ENCODE measurements around the gene LSS. TPM values are rescaled to one million over a fixed set of nuclear protein-coding genes. Genes with fewer than 3 reads are reported as not detected.

The LSS gene
- total RNA-seq, 2 donors from 2014 or later = 78.1 to 109 TPM

- ATAC-seq (ENCODE audit: insufficient number of reproducible peaks, low FRiP score, low read depth) = no peak
- no peaks in the 10 kb centered on the region for H3K9me3 ChIP-seq
- no peak for TF ChIP-seq CTCF (IDR thresholded peaks at IDR 0.05)
- H3K27ac ChIP-seq = no peak overlapping the region
- no peaks in the 10 kb centered on the region for H3K36me3 ChIP-seq
- no peaks in the 10 kb centered on the region for H3K27me3 ChIP-seq (replicated peaks; ENCODE audit: insufficient read depth)
- no peak for DNase-seq (ENCODE audit: low spot score)
- H3K4me1 ChIP-seq (ENCODE audit: control insufficient read depth in 1 of 2, low read depth in 2 of 2) = peaks cover 0 to 8% of the 10 kb centered on the region in 2 donors
- no peak overlapping the region for H3K4me3 ChIP-seq
These were observed 73.5 kb downstream of the LSS start for GRCh38 chr21:46154955-46155513.

- no peak for TF ChIP-seq CTCF (IDR thresholded peaks at IDR 0.05)
- Histone ChIP-seq H3K27me3 (replicated peaks; ENCODE audit: insufficient read depth) (no peaks in the 10 kb centered on the region), H3K4me3 (no peak overlapping the region), H3K4me1 (ENCODE audit: control insufficient read depth in 1 of 2, low read depth in 2 of 2) (peaks cover 0 to 8% of the 10 kb centered on the region in 2 donors), H3K9me3 (no peaks in the 10 kb centered on the region), H3K36me3 (no peaks in the 10 kb centered on the region), H3K27ac (no peak overlapping the region)
- ATAC-seq (ENCODE audit: insufficient number of reproducible peaks, low FRiP score, low read depth) (no peak), DNase-seq (ENCODE audit: low spot score) (no peak)
These were observed 74.2 kb downstream of the LSS start for GRCh38 chr21:46154155-46154954.

GRCh38 chr21:46153247-46154154 is 75.1 kb downstream of the LSS start:
- H3K27me3 ChIP-seq (replicated peaks; ENCODE audit: insufficient read depth) = no peaks in the 10 kb centered on the region
- peak; percentile 1 for DNase-seq (ENCODE audit: low spot score)
- H3K4me3 ChIP-seq = peak overlapping the region; percentile 39
- ATAC-seq (ENCODE audit: insufficient number of reproducible peaks, low FRiP score, low read depth) = no peak
- peaks cover 0 to 8% of the 10 kb centered on the region in 2 donors for H3K4me1 ChIP-seq (ENCODE audit: control insufficient read depth in 1 of 2, low read depth in 2 of 2)
- no peaks in the 10 kb centered on the region for H3K36me3 ChIP-seq
- peak; percentile 49 for TF ChIP-seq CTCF (IDR thresholded peaks at IDR 0.05)
- no peaks in the 10 kb centered on the region for H3K9me3 ChIP-seq
- no peak overlapping the region for H3K27ac ChIP-seq

GRCh38 chr21:46152927-46153246 is 75.7 kb downstream of the LSS start:
- DNase-seq (ENCODE audit: low spot score) = peak; percentile 0
- no peaks in the 10 kb centered on the region for H3K36me3 ChIP-seq
- H3K9me3 ChIP-seq = no peaks in the 10 kb centered on the region
- no peaks in the 10 kb centered on the region for H3K27me3 ChIP-seq (replicated peaks; ENCODE audit: insufficient read depth)
- no peak for ATAC-seq (ENCODE audit: insufficient number of reproducible peaks, low FRiP score, low read depth)
- H3K4me3 ChIP-seq = peak overlapping the region; percentile 39
- H3K4me1 ChIP-seq (ENCODE audit: control insufficient read depth in 1 of 2, low read depth in 2 of 2) = peaks cover 0 to 8% of the 10 kb centered on the region in 2 donors
- no peak overlapping the region for H3K27ac ChIP-seq
- TF ChIP-seq CTCF (IDR thresholded peaks at IDR 0.05) = no peak

Measured in thoracic aorta (tissue), 2 donors.